GOT3 (cell line): ENCODE data around the gene PLXNA4.
"Not testable (repeated sequence)": the region's sequence is repeated elsewhere in the genome, so short reads cannot be mapped to it uniquely, and the experiment has no call there.

Experiments
- DNase-seq: peaks from one replicate; lab custom pipeline; 2025; ENCODE audit warnings: mixed read lengths; lab: John Stamatoyannopoulos, UW

Gene PLXNA4

DNA sequence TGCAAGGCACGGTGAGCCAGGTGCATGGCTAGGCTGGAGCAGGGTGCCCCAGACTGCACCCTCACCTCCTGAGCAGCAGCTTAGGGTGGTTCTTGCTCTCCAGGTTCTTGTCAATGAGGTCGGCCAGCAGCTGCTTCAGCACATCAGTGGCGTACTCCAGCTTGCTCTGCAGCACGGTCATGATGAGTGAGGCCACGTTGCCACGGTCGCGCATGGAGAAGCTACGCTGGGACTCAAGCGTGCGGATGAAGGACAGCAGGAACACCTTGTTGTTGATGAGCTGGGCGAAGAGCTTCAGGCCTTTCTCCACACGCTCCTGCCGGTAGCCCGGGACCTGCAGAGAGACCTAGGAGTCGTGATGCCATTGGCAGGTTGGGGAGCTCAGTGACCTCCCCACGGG, 408.0 kb downstream of the PLXNA4 start:
- DNase-seq = no peak

DNA sequence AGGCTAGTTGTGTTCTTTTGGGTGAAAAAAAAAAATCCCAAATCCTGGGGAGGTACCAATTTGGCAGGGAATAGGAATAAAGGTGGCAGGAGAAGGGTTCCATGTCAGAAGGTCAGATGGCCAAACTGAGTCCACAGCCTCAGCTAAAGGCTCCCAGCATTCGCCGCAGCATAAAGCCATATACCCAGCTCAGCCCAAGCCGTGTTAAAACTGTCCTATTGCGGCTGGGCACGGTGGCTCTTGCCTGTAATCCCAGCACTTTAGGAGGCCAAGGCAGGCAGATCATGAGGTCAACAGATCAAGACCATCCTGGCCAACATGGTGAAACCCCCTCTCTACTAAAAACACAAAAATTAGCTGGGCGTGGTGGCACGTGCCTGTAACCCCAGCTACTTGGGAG, 410.6 kb downstream of the PLXNA4 start:
- not testable (repeated sequence) for DNase-seq

DNA sequence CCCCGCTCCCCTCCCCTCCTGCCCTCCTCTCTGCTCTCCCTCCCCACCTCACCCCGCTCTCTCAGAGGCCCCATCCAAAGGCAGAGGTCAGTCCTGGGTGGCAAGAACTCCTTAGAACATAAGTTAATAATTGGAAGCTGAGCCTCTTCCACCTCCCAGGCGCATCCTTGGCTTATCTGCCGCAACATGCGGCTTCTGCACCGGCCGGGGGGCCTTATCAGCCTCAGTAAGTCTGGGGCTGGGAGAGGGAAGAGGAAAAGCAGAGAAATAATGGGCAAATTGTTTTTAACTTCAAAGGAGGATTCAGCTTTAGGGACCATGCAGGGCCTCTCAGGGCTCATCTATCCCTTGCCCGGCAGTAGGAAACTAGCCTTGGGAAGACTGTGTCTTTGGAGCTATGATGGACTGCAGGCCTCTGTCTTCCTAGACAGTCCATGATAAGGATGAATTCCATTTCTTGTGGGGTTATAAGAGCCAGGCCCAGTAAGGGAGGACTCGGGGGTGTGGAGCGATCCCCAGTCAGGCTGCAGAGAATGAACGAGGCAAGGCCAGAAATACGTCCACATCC, 411.6 kb downstream of the PLXNA4 start:
- DNase-seq = no peak

DNA sequence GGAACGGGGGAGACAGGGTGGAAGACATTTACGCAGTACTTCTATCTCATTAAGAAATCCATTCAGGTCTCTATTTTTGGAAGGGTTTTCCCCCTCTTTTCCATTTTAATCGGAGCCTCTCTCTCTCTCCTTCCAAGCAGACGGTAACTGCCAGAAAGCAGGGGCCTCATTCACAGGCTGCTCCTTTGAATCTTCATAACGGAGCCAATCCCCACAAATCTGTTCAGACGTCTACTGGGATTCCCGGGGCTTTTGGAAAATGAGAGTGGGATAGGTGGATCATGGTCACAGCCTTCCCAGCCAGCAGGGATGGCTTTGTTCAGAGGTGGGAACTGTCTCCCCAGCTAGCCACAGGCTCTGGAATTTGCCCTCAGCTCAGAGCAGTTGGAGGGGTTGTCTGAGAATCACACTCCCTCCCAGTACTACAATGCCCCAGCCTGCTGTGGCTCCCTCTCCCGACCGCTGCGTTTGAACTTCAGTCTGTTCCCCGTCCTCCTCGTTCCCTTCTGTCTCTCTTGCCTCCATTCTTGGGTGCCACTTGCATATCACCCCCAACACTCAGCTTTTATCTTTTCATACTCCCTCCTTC, 413.6 kb downstream of the PLXNA4 start:
- no peak for DNase-seq

DNA sequence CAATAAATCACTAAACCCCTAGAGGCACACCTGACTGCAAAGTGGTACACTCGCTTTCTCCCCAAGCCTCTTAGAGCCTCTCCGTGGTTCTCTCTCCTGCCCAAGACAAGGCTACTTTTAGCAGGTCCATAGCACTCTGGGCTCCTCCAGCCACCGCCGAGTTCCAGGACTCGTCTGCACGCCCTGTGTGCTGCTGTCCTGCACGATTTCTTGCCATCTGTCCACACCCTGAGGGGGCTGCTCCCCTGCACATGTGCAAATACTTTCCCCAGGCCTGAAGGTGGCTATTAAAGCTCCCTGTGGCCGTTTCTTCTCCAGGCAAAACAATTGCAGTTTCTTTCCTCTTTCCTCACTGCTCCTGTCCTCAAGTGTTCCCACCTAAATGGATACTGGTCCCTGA, 414.3 kb downstream of the PLXNA4 start:
- no peak for DNase-seq

DNA sequence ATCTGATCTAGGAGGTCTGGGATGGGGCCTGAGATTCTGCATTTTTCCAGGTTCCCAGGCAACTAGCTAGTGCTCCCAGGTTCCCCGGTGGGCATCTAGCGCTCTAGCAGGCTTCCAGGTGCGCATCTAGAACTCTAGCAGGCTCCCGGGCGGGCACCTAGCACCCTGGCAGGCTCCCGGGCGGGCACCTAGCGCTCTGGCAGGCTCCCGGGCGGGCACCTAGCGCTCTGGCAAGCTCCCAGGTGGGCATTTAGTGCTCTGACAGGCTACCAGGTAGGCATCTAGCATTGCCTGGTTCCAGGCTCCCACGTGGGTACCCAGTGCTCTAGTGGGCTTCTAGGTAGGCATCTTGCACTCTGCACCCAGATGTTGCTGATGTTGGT, 414.7 kb downstream of the PLXNA4 start:
- no peak for DNase-seq

DNA sequence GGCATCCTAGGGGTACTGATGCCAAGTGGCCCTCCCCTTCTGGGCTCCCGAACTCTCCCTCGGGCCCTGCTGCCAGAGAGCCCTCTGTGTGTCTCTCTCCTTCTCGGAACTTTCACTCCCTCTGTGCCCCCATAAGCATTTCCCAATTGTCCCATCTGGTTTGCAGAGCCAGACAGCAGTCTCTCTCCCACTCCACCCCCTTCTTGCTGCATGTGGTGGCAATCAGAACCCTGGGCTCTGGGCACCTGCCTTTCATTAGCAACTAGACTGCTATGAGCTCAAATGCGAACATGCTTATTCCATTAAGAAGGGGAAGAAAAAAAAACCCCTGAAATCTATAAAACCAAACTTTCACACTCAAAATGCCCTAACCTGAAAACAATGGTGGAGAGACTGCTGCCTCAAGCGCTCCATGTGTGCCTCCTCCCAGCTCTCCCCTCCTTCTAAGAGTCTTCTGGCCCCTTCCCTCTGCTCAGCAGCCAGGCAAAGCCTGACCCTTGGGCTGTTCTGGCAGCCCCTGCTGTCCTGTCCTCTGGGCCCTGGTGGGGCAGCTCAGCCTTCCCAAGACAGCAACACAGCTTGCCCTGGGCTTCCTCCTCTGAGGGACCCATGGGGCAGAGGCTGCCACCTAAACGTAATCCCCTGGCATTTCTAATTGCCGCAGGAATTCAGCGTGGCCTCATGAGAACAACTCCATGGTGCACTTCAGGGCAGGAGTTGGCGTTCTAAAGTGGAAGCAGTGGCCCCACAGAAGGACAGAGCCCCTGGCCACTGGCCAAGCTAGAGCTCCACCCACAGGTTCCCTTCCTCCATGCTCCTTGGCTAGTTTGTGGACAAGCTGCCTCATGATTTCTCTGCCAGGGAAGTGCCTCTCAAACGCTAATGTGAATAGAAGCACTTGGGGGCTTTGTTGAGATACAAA, 415.4 kb downstream of the PLXNA4 start:
- DNase-seq = no peak

DNA sequence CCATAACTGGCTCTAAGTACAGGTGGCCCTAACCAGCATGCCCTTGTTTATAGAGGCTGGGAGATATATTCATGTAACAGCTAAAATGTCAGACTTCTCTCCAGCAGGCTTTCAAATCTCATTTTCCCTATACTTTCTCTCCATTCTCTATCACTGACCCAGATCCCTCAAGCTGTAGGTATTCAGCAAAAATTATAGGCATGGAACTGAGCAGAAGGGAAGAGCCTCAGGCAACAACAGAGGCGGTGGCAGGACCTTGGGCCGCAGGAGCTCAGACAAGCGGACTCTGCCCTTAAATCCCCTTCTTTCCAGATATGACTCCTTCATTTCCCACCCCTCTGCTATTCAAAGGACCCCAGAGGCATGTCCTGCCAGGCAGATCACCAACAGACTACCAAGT, 417.4 kb downstream of the PLXNA4 start:
- DNase-seq = no peak

DNA sequence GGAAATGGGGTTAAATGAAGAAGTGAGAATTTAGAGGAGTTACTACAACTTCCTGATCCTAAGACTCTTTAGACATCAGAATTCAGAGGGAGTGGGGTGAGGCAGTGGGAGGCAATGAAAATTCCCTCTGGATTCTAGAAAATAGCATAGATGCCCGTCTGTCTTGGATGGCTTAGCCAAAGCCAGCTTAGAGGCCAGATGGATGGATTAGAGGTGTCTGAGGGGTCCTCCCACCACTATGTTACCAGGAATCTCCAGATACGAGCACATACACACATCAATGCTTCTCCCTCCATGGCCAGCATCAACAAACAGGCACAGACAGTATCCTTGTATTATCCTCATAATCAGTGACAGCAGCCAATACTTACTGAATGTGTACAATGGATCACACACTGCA, 418.1 kb downstream of the PLXNA4 start:
- DNase-seq = no peak

DNA sequence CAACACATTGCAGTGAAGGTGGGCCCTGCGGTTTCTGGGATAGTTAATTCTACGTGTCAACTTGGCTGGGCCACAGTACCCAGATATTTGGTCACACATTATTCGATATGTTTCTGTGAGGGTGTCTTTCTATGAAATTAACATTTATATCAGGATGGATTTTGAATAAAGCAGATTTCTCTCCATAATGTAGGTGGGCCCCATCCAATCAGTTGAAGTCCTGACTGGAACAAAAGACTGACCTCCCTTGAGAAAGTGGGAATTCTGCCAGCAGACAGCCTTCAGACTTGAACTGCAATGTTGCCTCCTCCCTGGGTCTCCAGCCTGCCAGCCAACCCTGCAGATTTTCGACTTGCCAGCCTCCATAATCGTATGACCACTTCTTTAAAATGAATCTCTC, 420.6 kb downstream of the PLXNA4 start:
- DNase-seq = no peak

DNA sequence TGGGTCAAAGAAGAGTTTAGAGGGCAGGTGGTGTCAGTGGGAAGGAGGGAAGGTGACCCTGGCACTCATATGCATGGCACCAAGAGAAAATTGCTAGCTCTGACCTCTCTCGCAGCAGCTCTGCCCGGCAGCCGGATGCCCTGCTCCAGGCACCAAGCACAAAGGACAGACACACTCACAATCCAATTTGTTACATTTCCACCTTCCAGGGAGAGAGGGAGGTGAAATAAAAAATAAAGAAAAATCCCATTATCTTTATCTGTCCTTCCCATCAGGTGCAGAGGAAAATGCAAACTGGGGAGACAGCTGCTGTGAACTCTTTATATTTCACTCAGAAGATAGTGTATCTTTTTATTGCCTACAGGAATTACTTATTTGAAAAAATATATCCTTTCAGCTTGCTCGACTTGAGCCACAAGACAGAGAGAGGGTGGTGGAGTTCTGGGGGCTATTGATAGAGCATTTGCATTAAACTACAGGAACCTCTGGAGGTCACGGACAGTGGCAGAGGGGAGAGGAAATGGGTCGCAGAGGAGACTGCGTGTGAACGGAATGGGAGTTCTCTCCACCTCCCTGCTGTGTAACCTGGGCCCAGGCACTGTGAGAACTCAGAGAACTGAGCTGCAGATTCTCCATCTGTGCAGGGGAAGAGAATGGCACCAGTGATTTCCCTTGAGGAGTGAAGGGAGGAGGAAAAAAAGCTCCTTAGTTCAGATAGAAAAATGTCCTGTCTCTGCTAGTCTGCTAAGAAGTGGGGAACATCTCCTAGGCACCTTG, 421.4 kb downstream of the PLXNA4 start:
- DNase-seq = no peak

DNA sequence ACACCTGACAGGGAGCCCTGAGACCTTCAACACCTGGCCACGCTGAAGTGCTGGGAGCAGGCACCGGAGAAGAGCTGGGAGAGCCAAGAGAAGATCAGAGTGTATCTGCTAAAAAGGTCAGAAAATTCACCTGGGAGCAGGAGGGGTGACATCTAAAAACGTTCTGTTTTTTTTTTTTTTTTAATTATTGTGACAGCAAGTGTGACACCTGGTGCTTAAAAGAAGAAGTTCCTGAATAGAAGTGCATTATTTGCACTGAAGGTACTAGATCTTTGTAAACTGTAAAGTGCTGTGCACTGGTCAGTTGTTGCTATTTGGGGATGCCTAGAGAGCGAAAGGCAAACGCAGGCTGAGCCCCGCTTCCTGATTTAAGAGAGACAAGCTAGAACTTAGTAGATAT, 422.0 kb downstream of the PLXNA4 start:
- no peak for DNase-seq

DNA sequence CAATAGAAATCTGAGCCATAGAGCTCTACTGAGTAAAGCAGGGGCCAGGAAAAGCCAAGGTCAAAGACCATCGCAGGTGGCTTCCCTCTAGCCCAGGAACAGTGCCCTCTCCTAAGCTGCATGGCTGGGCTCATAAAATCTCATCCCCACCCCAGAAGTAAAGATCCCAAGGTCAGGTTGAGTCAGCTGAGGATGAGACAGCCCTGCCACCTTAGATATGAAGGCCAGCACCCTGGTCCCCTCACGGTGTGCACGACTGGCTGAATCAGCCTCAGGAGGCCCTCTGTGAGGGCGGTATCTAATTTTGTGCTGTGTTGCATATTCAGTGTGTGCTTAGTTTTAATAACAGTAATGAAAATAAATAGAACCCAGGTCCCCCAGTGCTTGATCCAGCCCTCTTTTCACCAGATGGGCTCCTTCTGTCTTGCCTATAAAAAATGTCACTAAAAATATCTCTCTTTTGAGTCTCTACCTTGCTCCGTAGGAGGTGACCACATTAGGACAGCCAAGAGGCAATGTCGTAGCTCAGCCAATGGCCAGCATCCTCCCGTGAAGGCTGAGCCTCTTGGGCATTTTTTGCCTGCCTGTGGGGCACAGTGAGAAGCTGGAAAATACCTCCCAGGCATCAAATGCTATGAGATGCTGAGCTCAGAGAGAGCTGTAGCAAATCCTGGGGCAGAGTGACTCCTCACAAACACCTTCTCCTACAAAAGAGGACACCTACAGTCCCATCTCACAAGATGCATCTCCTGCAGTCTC, 424.0 kb downstream of the PLXNA4 start:
- DNase-seq = no peak

DNA sequence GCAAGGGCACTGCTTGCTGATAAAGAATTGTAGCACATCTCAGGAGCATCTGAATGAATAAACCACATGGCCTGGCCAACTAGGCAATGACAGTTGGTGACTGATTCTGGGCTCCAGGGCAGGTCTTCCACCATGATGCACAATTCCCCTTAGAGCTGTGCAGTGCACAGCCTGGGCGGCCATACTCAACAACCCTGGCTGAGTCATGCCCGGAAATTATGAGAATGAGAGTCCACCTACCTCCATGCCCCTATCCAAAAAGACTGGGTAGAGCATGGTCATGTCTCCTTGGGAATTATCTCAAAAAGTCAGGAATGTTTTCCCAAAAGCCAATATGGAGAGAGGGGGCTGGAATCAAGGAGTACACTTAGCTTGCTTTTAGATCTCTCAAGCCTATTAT, 425.6 kb downstream of the PLXNA4 start:
- DNase-seq = no peak

DNA sequence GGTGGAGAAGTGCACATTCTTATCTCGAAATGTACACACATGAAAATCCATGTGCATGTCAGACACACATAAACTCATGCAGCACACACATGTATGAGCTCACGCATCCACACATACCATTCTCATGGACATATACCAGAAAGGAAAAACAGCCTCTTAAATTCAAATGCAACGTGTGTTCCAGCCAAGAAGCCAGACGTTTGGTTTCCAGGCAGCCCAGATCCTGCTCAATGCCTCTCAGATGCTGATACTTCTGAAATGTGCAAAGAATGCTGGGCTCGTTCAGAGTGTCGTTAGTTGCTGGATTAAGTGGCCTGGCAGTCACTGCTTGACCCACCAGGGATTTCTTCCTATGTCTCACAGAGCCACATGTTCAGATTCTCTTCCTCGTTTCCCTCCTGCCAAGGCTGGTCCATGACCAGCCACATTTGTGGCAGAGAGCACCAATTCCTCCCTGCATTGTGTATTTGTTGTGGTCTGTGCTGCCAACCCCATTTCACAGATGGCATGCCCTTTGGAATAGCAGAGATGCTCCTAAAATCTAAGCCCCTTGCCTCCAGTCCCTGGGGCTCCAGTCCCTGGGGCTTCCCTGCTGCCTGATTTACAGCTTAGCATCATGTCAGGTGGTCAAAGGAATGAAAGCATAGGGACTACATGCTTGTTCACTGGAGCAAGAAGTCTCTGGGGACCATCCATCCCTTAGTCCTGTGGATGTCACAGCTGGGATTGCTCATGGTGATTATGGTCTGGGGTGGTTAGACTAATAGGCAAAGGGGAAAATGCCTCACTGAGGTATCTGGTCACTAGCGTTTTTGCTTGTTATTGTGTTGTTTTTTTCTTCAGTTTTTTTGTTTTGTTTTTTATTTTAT, 426.6 kb downstream of the PLXNA4 start:
- DNase-seq = no peak

DNA sequence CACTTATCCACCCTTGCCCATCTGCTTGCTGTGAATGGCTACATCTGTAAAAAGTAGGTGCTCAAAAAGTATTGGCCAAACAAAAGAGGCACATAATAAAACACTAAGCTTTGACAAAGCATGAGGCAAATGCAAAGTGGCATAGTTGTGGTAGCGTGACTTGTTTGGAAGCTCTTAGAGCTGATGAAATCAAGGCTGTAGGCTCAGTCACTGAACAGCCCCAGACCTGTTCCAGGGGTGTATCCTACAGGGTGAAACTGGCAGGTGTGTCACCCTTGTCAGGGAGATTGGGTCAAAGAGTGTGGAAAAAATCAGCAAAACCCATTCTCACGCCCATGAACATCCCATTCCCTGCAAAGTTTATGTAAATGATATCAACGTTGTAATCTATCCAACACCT, 427.4 kb downstream of the PLXNA4 start:
- DNase-seq = no peak

DNA sequence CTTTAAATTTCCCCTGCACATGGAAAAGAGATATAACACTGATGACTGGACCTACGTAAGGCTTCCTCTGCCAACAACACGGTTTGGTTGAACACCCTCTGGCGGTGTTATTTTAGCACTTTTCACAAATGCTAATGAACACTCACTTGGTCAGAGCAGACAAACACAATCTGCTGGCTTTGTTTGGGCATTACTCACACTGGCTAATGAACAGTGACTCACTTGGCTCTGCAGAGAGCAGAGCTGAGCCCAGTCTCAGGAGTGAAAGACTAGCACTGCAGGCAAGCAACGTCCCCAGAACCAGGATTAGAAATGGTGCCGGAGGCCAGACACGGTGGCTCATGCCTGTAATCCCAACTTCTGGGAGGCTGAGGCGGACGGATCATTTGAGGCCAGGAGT, 430.8 kb downstream of the PLXNA4 start:
- DNase-seq = no peak

DNA sequence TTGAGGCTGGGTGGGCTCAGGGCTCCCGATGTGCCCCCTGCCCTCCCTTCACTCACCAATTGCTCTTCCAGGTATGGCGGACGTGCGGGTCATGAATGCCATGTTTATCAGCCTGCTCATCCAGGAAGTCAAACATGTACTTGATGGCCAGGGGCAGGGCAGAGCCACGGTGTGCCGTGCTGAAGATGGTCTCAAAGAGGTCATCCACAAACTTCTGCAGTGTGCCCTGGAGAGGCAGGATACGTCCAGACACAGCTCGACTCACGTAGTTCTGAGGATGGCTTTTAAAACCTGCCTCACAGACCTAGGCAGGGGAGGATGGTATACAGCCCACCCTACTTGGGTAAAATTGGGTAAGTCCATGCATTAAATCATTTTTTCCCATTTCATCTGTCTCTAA, 431.2 kb downstream of the PLXNA4 start:
- no peak for DNase-seq

DNA sequence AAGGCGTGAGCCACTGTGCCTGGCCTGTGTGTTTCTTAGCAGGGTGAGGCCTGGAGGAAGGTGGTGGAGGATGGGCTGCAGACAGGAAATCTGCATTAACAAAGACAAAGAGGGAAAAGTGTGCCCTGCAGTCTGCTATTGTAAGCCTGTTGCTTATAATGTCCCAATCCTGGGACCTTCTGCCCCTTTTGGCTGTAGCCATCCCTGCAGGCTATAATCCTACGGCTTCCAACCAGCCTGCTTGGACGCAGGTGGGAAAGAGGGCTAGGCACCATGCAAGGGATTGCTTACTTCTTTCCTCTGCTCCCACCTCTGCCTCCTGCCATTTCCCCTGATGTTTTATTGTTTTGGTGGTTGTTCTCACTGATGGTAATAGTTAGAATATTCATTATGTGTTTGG, 434.3 kb downstream of the PLXNA4 start:
- no peak for DNase-seq

DNA sequence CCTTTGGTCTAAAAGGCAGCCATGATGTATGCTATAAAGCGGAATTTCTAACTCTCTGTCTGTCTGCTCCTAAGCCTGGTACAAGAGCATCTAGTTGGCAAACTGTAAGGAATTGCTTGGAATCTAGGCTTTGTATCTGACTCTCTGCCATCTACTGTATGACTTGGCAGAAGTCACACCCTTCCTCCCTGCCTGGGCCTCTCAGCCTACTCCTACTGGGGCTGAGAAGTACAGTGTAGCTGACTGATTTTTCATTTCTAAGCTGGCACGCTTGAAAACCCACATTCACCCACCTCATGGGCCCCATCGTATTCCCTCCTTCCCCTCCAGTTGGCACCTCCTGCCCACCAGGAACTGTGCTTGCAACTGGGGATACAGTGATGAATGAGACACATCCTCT, 435.2 kb downstream of the PLXNA4 start:
- DNase-seq = no peak

DNA sequence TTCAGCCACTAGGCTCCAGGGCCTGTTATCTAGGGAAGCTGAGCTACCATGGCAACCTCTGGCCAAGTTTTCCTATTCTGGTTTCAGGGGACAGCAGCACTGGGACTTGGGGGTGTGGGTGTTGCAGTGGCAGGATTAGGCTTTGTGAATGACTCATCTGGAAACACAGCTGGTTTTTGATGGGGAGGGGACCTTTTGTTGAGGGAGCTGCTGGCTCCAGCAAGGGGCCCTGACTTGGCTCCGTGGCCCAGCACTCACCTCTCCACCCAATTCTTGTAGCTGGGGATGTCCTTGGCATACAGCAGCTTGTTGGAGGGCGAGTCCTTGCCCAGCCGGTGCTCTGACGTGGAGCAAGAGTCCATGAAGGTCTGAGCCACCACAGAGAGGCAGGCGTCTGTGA, 435.9 kb downstream of the PLXNA4 start:
- no peak for DNase-seq
